Astrocyte (in vitro differentiated cells and primary cell): ENCODE data around the gene CA12.

ENCODE experiments used
- EZH2 ChIP-seq: IDR thresholded peaks from 2 replicates; pipeline ENCODE4 v1.6.1; 2012; ENCODE audit warnings: mild to moderate bottlenecking, low read length, inconsistent platforms; ENCODE audit not compliant: insufficient read depth
- TF ChIP-seq, protein P1 (sequence below): IDR thresholded peaks from 2 replicates; pipeline ENCODE4 v1.5.1; 2011; ENCODE audit warnings: low read depth, mild to moderate bottlenecking, inconsistent platforms, low read length, moderate library complexity; ENCODE audit not compliant: insufficient read depth

DNA sequence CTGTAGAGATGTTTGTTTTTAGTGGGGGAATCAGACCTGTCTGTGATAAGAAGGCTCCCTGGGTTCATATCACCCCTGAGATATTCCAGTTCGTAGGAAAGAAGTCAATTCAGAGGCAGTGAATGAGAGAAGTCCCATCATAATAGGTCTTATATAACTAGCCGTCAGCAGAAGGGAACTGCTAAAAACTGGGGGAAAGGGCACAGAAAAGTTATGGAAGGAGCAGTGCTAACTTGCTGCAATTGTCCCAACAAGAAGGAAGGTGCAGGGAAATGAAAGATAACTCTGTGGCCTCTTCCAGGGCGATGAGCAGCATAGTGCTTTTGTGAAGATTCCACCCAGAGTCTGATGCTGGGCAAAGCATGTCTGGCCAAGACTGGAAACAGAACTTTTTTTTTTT is 9.0 kb upstream of the CA12 start:
- TF ChIP-seq, protein P1, sequence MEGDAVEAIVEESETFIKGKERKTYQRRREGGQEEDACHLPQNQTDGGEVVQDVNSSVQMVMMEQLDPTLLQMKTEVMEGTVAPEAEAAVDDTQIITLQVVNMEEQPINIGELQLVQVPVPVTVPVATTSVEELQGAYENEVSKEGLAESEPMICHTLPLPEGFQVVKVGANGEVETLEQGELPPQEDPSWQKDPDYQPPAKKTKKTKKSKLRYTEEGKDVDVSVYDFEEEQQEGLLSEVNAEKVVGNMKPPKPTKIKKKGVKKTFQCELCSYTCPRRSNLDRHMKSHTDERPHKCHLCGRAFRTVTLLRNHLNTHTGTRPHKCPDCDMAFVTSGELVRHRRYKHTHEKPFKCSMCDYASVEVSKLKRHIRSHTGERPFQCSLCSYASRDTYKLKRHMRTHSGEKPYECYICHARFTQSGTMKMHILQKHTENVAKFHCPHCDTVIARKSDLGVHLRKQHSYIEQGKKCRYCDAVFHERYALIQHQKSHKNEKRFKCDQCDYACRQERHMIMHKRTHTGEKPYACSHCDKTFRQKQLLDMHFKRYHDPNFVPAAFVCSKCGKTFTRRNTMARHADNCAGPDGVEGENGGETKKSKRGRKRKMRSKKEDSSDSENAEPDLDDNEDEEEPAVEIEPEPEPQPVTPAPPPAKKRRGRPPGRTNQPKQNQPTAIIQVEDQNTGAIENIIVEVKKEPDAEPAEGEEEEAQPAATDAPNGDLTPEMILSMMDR, result no peak
- TF ChIP-seq EZH2, result no peak
